Lower leg skin (tissue), 4 donors: ENCODE results near the gene LIX1L. TPM values are rescaled to one million over a fixed set of nuclear protein-coding genes. Genes with fewer than 3 reads are reported as not detected.
A peak's percentile ranks its signal among the peaks of the same experiment; 100 is the strongest.

ENCODE experiments used
- DNase-seq, 2 donors: peaks; one replicate each; pipeline ENCODE4 v3.0.0-alpha.2; 2019; ENCODE audit warnings: low spot score in 2 of 2
- H3K4me3 ChIP-seq: fragments of 200-600 bp; sonication (generic); 2 replicates; pipeline ENCODE4 v1.5.1; 2017; ENCODE audit warnings: mild to moderate bottlenecking, low read depth; ENCODE audit not compliant: poor library complexity, severe bottlenecking
- CTCF ChIP-seq, 3 donors: fragments of 450-650 bp; IDR thresholded peaks; one replicate each; pipeline ENCODE4 v1.5.1; 2016; ENCODE audit warnings: antibody characterized with exemption in 3 of 3, mild to moderate bottlenecking in 3 of 3, moderate library complexity in 2 of 3
- POLR2A ChIP-seq, 2 donors: fragments of 450-650 bp; IDR thresholded peaks; one replicate each; pipeline ENCODE4 v1.6.1; 2016 to 2017; ENCODE audit warnings: antibody characterized with exemption in 2 of 2, mild to moderate bottlenecking in 1 of 2, moderate library complexity in 1 of 2
- WGBS, 2 donors: methylation state at CpG; one replicate each; pipeline ENCODE4 v1.1.5; 2018; 5-methylcytosine and 5-hydroxymethylcytosine counted together
- intact Hi-C: fragments of 100-400 bp; cut with DNase I; formaldehyde crosslinking; loops from one replicate; pipeline ENCODE4 v1.15.0; 2023; ENCODE audit warnings: low total_unique reads
- total RNA-seq, 4 donors: library from RNA; depleted of rRNA; stranded (reverse); fragments of >200 nt; gene quantifications; one replicate each; pipeline ENCODE4 v1.1.0, GENCODE V29; 2016

The LIX1L gene
- total RNA-seq, 4 donors from 2014 or later, result 4.6 to 14.2 (median 7.7) TPM

GRCh38 chr1:145895471-145895870 is 62.3 kb downstream of the LIX1L start:
- DNase-seq, result peak in 1 of 2 donors; percentile 72
- intact Hi-C loops, result no loop called here
- no peak overlapping the region for H3K4me3 ChIP-seq
- WGBS, 2 donors, result 71 to 100% methylated on average over 1 of the region's 1 CpG
- TF ChIP-seq CTCF (IDR thresholded peaks at IDR 0.05) (no peak), POLR2A (IDR thresholded peaks at IDR 0.05) (no peak)

DNA sequence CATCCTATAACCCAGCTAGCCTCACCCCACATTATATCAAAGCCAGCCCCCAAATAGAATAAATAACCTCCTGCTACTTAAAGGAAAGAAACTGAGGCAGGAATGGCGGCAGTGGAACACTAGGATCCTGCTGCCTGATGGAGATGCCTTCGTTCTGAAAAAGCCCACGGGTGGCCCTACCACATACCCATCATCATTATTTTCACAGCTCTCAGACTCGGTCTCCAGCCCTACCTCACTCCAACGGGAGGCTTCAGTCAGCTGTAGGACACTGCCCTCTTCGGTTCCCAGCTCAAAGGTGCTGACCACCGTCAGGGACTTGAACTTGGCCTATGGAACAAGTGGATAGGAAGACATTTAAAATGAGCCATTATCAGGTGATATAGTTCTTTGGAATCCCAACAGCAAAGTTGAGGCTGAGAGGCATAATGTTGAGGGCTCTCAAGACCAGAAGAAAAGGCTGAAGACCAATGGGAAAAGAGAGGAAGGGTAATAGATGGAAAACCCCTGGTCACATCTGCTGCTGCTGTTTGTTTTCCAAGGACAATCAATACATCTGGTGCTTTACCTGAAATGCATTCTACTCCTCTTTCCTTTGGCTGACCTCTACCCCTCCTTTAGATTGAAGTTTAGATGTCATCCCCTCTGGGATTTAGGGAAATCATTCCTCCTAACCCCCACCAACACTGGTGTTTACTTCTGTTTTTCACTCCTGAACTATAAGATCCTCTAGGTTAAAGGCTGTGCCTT is 64.3 kb downstream of the LIX1L start:
- intact Hi-C loops, result no loop called here
- peak in 1 of 2 donors; percentile 81 for DNase-seq
- H3K4me3 ChIP-seq, result no peak overlapping the region
- no peak for TF ChIP-seq CTCF (IDR thresholded peaks at IDR 0.05)
- no peak for TF ChIP-seq POLR2A (IDR thresholded peaks at IDR 0.05)
- 93 to 96% methylated on average over 7 of the region's 7 CpGs for WGBS, 2 donors

DNA sequence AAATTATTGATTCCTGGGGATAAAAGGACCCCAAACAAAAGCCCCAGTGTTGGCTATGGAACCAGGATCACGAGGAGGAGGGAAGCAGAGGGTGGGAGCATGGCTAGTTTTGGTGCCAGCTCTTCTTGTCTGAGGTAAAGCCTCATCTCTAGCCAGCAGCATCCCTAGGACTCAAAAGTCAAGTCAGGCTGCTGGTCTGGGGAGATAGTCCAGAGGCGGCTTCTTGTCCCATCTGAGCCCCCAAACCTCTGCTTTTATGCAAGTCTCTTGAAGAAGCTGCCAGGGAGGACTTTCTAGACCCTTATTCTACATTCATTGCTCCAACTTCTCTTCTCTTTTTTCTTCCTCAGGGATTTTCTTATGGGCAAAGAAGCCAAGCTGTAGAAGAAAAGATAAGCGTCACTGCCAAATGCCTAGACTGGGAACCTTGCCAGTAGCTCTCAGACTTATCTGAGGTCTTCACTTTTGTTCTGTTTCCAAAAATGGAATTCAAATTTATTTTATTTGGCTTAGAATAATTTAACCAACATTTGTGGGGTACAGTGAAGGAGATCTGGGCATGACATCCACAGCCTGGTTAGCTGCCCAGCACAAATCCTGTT is 65.2 kb downstream of the LIX1L start:
- no peak overlapping the region for H3K4me3 ChIP-seq
- TF ChIP-seq CTCF (IDR thresholded peaks at IDR 0.05) (no peak), POLR2A (IDR thresholded peaks at IDR 0.05) (no peak)
- intact Hi-C loops, result no loop called here
- peak in 1 of 2 donors; percentile 81 for DNase-seq
- WGBS, 2 donors, result 37 to 50% methylated on average over 3 of the region's 3 CpGs

DNA sequence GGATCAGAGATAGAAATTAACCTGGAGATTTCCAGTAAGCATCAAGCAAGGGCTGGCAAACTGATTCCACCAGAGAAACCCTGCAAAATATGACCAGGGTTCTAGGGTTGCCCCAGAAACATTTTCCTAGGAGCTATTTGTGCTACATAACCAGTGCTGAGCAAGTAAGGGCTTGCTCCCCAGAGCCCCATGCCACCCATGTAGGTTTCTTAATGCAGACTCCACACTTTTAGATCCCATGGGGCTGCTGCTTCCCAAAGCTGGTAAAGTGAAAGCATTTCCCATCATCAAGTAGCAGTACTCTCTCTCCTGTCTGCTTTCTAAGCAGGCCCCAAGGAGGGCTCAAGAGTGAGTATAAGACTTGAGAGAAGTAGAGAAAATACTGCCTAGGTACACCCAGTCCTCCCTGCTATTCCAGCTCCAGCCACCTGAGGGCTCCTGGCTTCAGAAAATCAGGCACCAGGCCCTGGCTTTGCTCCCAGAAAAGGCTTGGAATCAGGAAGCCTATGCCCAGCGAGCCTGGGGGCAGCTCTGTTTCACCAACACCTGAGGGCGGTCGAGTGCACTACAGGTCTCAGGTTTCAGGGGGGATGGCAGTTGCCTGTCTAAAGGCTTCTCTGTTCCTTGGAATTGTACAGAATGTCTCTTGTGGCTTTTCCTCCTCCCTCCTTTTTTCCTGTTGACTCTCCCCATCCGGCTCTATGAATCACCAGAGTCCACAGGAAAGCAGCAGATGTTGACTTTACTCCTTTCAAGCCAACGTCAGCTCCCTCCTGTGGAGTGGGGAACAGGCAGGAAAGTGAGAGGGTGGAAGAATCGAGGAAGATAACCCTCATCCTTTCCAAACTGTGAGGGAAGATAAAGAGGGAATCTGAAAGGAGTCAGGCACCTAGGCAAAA is 66.0 kb downstream of the LIX1L start:
- no peak for TF ChIP-seq POLR2A (IDR thresholded peaks at IDR 0.05)
- peak in 1 of 3 donors; percentile 94 for TF ChIP-seq CTCF (IDR thresholded peaks at IDR 0.05)
- intact Hi-C loops, result no loop called here
- DNase-seq, result peak; percentile 94 to 98
- 1 to 3% methylated on average over 6 of the region's 6 CpGs for WGBS, 2 donors
- no peak overlapping the region for H3K4me3 ChIP-seq

- intact Hi-C loops, result no loop called here
- DNase-seq, result peak in 1 of 2 donors; percentile 43
- H3K4me3 ChIP-seq, result no peak overlapping the region
- 24 to 35% methylated on average over 1 of the region's 1 CpG for WGBS, 2 donors
- TF ChIP-seq CTCF (IDR thresholded peaks at IDR 0.05) (no peak), POLR2A (IDR thresholded peaks at IDR 0.05) (no peak)
Observed at GRCh38 chr1:145891143-145891542, 66.7 kb downstream of the LIX1L start.
